ENCODE measurements around the gene KIF26A. TPM values are rescaled to one million over a fixed set of nuclear protein-coding genes. Genes with fewer than 3 reads are reported as not detected.

KIF26A gene
- total and polyA plus RNA-seq, 2 experiments from 2014 or later, result 5.6 to 103 TPM

DNA sequence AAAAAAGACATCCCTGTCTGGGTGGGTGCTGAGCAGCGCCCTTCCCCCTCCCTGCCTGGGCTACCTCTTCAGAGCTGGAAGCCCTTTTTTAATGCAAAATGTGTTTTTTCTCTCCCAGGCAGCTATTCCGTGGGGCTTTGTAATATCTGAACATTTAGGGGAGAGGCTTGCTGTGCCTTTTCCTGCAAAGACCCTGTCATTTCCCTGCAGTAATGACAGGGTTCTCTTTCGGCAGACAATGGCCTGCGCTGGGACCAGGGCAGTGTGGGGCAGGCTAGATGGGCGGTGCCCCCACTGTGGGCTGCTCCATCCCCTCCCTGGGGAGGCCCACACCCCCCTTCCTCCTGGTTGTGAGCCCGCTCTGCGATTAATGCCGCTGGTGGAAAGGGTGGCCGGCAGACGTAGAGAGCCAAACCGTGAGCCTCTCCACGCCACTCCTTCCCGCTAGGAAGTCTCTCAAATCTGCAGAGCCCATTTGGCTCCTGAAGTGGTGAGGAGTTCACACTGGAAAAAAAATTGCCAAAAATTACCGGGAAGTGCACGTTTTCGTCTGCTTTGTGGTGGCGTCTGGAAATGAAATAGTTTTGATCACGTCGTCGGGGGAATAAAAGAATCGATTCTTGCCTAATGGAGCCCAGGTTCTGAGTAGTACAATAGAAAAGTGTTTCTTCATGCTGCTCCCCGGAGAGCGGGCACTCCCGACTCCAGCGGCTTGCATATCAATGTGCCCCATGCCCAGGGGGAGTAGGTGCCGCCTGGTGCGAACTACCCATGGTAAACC lies 31.5 kb downstream of the KIF26A start:
- Histone ChIP-seq H3K36me3 (ENCODE audit: insufficient read depth) (no peaks in the 10 kb centered on the region), H2AFZ (no peak overlapping the region), H3K9me2 (ENCODE audit: insufficient read depth) (no peaks in the 10 kb centered on the region), H3K27me3 (ENCODE audit: insufficient read depth) (no peaks in the 10 kb centered on the region), H3K4me2 (peak overlapping the region; percentile 72), H3F3A (replicated peaks; ENCODE audit: low read depth) (0 out of 2 replicates have a peak, but pooled peaks cover 5% of the 10 kb centered on the region), H3K4me3 (peak overlapping the region; percentile 24; the same call in 1 of the 2 replicates), H3K27ac (ENCODE audit: low read depth) (peak overlapping the region; percentile 69; the same call in 1 of the 2 replicates), H3K4me1 (ENCODE audit: insufficient read depth) (peaks cover 25% of the 10 kb centered on the region), H3K79me2 (replicated peaks; ENCODE audit: insufficient read depth) (peaks cover 6% of the 10 kb centered on the region), H4K20me1 (replicated peaks; ENCODE audit: insufficient read depth) (peaks cover 4% of the 10 kb centered on the region)
- Mint-ChIP-seq H3K27ac (peak overlapping the region; percentile 43; the same call in 1 of the 2 replicates), H3K4me3 (peak overlapping the region; percentile 39), H3K9me3 (no peaks in the 10 kb centered on the region), H3K36me3 (ENCODE audit: low read depth) (no peaks in the 10 kb centered on the region), H3K4me1 (peaks cover 24% of the 10 kb centered on the region), H3K27me3 (ENCODE audit: insufficient read depth, low read depth, poor library complexity) (peaks cover 8% of the 10 kb centered on the region)
- TF ChIP-seq EZH2phosphoT487 (IDR thresholded peaks at IDR 0.05; ENCODE audit: unreplicated experiment) (no peak), JUNB (IDR thresholded peaks at IDR 0.05; ENCODE audit: unreplicated experiment) (no peak), ZNF114 (CRISPR knock-in tag; IDR thresholded peaks at IDR 0.05) (no peak), POLR2AphosphoS5 (IDR thresholded peaks at IDR 0.05; ENCODE audit: low read depth) (no peak), NANOG (IDR thresholded peaks at IDR 0.05; ENCODE audit: borderline replicate concordance) (no peak), CREB1 (CRISPR knock-in tag; IDR thresholded peaks at IDR 0.05; ENCODE audit: low read depth) (no peak), STAT1 (IDR thresholded peaks at IDR 0.05; ENCODE audit: unreplicated experiment) (no peak)
- TF ChIP-seq, protein P1, sequence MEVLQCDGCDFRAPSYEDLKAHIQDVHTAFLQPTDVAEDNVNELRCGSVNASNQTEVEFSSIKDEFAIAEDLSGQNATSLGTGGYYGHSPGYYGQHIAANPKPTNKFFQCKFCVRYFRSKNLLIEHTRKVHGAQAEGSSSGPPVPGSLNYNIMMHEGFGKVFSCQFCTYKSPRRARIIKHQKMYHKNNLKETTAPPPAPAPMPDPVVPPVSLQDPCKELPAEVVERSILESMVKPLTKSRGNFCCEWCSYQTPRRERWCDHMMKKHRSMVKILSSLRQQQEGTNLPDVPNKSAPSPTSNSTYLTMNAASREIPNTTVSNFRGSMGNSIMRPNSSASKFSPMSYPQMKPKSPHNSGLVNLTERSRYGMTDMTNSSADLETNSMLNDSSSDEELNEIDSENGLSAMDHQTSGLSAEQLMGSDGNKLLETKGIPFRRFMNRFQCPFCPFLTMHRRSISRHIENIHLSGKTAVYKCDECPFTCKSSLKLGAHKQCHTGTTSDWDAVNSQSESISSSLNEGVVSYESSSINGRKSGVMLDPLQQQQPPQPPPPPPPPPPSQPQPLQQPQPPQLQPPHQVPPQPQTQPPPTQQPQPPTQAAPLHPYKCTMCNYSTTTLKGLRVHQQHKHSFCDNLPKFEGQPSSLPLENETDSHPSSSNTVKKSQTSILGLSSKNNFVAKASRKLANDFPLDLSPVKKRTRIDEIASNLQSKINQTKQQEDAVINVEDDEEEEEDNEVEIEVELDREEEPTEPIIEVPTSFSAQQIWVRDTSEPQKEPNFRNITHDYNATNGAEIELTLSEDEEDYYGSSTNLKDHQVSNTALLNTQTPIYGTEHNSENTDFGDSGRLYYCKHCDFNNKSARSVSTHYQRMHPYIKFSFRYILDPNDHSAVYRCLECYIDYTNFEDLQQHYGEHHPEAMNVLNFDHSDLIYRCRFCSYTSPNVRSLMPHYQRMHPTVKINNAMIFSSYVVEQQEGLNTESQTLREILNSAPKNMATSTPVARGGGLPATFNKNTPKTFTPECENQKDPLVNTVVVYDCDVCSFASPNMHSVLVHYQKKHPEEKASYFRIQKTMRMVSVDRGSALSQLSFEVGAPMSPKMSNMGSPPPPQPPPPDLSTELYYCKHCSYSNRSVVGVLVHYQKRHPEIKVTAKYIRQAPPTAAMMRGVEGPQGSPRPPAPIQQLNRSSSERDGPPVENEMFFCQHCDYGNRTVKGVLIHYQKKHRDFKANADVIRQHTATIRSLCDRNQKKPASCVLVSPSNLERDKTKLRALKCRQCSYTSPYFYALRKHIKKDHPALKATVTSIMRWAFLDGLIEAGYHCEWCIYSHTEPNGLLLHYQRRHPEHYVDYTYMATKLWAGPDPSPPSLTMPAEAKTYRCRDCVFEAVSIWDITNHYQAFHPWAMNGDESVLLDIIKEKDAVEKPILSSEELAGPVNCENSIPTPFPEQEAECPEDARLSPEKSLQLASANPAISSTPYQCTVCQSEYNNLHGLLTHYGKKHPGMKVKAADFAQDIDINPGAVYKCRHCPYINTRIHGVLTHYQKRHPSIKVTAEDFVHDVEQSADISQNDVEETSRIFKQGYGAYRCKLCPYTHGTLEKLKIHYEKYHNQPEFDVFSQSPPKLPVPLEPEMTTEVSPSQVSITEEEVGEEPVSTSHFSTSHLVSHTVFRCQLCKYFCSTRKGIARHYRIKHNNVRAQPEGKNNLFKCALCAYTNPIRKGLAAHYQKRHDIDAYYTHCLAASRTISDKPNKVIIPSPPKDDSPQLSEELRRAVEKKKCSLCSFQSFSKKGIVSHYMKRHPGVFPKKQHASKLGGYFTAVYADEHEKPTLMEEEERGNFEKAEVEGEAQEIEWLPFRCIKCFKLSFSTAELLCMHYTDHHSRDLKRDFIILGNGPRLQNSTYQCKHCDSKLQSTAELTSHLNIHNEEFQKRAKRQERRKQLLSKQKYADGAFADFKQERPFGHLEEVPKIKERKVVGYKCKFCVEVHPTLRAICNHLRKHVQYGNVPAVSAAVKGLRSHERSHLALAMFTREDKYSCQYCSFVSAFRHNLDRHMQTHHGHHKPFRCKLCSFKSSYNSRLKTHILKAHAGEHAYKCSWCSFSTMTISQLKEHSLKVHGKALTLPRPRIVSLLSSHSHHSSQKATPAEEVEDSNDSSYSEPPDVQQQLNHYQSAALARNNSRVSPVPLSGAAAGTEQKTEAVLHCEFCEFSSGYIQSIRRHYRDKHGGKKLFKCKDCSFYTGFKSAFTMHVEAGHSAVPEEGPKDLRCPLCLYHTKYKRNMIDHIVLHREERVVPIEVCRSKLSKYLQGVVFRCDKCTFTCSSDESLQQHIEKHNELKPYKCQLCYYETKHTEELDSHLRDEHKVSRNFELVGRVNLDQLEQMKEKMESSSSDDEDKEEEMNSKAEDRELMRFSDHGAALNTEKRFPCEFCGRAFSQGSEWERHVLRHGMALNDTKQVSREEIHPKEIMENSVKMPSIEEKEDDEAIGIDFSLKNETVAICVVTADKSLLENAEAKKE (CRISPR knock-in tag; IDR thresholded peaks at IDR 0.05), result no peak
- TF ChIP-seq, protein P2, sequence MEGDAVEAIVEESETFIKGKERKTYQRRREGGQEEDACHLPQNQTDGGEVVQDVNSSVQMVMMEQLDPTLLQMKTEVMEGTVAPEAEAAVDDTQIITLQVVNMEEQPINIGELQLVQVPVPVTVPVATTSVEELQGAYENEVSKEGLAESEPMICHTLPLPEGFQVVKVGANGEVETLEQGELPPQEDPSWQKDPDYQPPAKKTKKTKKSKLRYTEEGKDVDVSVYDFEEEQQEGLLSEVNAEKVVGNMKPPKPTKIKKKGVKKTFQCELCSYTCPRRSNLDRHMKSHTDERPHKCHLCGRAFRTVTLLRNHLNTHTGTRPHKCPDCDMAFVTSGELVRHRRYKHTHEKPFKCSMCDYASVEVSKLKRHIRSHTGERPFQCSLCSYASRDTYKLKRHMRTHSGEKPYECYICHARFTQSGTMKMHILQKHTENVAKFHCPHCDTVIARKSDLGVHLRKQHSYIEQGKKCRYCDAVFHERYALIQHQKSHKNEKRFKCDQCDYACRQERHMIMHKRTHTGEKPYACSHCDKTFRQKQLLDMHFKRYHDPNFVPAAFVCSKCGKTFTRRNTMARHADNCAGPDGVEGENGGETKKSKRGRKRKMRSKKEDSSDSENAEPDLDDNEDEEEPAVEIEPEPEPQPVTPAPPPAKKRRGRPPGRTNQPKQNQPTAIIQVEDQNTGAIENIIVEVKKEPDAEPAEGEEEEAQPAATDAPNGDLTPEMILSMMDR (conservative IDR thresholded peaks at IDR 0.05; ENCODE audit: low read depth in 2 of 2), result no peak
- DNase-seq (ENCODE audit: low spot score) (no peak), ATAC-seq (no peak; the same call in 2 of the 3 replicates)
